Activated naive CD8-positive, alpha-beta T cell treated with anti-CD3 and anti-CD28 coated beads, Interleukin-2, amount 50 U/mL, for 24 hours (primary cell): ENCODE measurements around the gene AZIN2.
"Not testable (repeated sequence)": the region's sequence is repeated elsewhere in the genome, so short reads cannot be mapped to it uniquely, and the experiment has no call there.

Experiments used
- ATAC-seq: fragments of 150-1000 bp; cut with Tn5 transposase; one replicate; pipeline ENCODE4 v1.10.0; 2021
- DNase-seq: peaks from one replicate; pipeline ENCODE4 v3.0.0; 2021
- H3K27ac Mint-ChIP-seq: one replicate; pipeline ENCODE4 v1.8.0; 2021; ENCODE audit warnings: mild to moderate bottlenecking, mixed read lengths
- H3K27me3 Mint-ChIP-seq: one replicate; pipeline ENCODE4 v1.8.0; 2021; ENCODE audit warnings: mixed read lengths
- H3K36me3 Mint-ChIP-seq: one replicate; pipeline ENCODE4 v1.8.0; 2021; ENCODE audit warnings: low read depth, mixed read lengths
- H3K4me1 Mint-ChIP-seq: one replicate; pipeline ENCODE4 v1.8.0; 2021; ENCODE audit warnings: mixed read lengths
- H3K4me3 Mint-ChIP-seq: one replicate; pipeline ENCODE4 v1.8.0; 2021; ENCODE audit warnings: mild to moderate bottlenecking, moderate library complexity, mixed read lengths
- H3K9me3 Mint-ChIP-seq: one replicate; pipeline ENCODE4 v1.8.0; 2021; ENCODE audit warnings: mixed read lengths

The AZIN2 gene

DNA sequence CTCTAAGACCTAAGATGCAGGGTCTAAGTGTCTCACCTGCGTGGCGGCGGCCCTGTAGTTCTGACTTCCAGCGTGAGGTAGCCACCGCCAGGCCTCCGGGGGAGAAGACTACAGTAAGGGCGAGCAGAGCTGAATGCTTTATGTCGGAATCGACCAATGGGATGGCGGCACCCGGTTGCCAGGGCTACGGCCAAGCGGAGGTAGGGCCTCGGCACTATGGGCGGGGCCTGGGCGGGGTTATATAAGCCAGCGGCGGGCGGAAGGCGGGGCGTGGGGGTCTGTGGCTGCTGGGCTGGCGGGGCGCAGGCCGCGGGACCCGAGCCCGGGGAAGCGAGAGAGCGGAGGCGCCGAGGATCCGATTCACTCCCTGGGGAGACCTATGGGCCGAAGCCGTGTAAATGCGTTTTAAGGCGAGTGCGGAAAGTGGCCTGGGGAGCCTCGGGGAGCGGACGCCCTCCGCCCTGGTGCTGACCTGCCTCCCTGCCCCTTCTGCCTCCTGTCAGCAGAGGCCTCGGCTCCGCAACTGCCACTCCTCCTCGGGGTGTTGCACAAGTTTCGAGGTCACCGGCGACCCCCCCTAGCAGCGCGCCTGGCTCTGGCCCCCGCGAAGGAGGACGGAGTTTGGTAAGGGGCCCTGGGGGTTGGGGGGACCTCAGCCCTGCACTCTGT is at the start of gene AZIN2:
Gene AZIN2, plus strand, starts transcription at position 269 of the 669 bp plus-strand sequence. CDS start 1,097 bp downstream, outside the sequence.
- H3K27me3 Mint-ChIP-seq: no peaks in the 10 kb centered on the region
- H3K4me1 Mint-ChIP-seq: peaks cover 19% of the 10 kb centered on the region
- peak; percentile 99 for ATAC-seq
- H3K4me3 Mint-ChIP-seq: peak within 1 kb of the TSS; percentile 80
- H3K36me3 Mint-ChIP-seq: no peaks in the 10 kb centered on the region
- peak within 1 kb of the TSS; percentile 71 for H3K27ac Mint-ChIP-seq
- peak; percentile 98 for DNase-seq
- no peaks in the 10 kb centered on the region for H3K9me3 Mint-ChIP-seq

DNA sequence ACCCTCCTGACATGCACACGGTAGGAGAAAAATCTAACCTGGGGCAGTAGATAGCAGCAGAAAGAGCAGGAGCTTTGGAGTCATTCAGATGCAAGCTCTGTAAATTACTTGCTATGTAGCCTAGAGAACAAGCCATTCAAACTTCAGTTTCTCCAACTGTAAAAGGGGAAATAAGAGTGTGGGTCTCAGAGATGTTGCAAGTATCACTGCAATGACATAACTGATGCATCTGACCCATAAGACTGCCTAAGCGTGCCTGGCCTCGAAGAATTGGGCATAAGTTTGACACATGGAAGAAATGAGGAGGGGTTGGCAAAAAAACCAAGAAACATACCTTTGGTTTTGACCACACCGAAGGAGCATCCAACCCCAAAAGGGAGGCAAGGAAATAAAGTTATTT is 49.4 kb upstream of the AZIN2 start:
- Mint-ChIP-seq H3K27ac (no peak overlapping the region), H3K4me1 (peaks cover 76% of the 10 kb centered on the region), H3K9me3 (no peaks in the 10 kb centered on the region), H3K36me3 (peaks cover 74% of the 10 kb centered on the region), H3K4me3 (no peak overlapping the region), H3K27me3 (no peaks in the 10 kb centered on the region)
- no peak for ATAC-seq
- no peak for DNase-seq

DNA sequence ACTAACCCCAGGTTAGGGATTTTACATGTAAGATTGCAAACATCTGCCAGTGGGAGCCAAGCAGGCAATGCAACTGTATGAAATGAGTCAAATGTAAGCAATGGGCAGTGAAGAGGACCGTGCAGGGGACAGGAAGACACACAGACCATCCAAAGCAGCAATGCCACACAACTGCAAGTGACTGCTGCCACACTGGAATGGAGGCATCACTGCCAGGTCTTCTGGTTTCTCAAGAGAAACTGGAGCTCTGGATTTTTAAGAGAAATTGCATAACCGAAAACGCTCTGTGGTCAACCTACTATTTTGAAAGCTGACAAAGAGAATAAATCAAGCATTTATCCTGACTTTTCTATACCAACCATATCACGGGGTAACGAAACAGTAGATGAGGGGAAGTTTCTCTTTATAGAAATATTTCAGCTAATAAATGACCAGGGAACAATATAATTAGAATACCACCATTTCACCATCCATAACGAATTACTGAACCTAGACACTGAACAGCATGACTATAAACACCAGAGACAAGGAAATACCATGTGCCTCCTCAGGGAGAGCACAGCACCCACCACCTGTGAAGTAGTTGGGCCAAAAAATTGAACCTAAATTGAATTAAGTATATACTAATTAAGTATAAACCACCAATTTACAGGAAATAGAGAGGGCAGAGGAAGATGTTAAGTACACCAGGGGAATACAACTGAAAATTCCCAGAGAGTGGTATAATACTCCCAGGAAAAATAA is 48.7 kb upstream of the AZIN2 start:
- H3K27ac Mint-ChIP-seq: no peak overlapping the region

DNA sequence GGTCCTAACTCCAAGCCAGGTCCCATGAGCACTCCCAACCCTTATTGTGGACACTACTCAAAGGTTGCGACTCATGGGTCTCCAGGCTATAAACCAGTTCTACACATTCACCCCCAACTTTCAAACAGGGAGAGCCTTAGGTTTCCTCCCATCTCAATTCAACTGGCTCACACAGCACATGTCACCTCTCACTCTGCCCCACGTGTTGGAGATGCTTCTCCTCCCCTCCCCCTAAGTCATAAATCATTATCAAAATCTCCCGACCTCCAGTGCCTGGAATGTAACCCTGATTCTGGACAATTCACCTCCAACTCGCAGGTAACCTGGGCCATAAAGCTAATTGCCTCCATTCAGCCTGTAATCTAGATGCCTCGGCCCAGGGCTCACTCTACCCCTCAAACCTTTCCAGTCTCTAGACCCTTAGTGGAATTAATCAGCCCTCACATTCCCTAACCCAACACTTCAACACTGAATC is 44.9 kb upstream of the AZIN2 start:
- H3K36me3 Mint-ChIP-seq: peaks cover 40% of the 10 kb centered on the region
- no peaks in the 10 kb centered on the region for H3K27me3 Mint-ChIP-seq
- peaks cover 54% of the 10 kb centered on the region for H3K4me1 Mint-ChIP-seq
- no peak for ATAC-seq
- DNase-seq: peak; percentile 15
- H3K27ac Mint-ChIP-seq: peak overlapping the region; percentile 97
- peak overlapping the region; percentile 98 for H3K4me3 Mint-ChIP-seq
- no peaks in the 10 kb centered on the region for H3K9me3 Mint-ChIP-seq

More for the DNA sequence above, 48.7 kb upstream of the AZIN2 start:
- Mint-ChIP-seq H3K27me3 (no peaks in the 10 kb centered on the region), H3K36me3 (peaks cover 73% of the 10 kb centered on the region), H3K4me3 (peak overlapping the region; percentile 3), H3K4me1 (peaks cover 77% of the 10 kb centered on the region), H3K9me3 (no peaks in the 10 kb centered on the region)
- ATAC-seq (no peak), DNase-seq (no peak)

DNA sequence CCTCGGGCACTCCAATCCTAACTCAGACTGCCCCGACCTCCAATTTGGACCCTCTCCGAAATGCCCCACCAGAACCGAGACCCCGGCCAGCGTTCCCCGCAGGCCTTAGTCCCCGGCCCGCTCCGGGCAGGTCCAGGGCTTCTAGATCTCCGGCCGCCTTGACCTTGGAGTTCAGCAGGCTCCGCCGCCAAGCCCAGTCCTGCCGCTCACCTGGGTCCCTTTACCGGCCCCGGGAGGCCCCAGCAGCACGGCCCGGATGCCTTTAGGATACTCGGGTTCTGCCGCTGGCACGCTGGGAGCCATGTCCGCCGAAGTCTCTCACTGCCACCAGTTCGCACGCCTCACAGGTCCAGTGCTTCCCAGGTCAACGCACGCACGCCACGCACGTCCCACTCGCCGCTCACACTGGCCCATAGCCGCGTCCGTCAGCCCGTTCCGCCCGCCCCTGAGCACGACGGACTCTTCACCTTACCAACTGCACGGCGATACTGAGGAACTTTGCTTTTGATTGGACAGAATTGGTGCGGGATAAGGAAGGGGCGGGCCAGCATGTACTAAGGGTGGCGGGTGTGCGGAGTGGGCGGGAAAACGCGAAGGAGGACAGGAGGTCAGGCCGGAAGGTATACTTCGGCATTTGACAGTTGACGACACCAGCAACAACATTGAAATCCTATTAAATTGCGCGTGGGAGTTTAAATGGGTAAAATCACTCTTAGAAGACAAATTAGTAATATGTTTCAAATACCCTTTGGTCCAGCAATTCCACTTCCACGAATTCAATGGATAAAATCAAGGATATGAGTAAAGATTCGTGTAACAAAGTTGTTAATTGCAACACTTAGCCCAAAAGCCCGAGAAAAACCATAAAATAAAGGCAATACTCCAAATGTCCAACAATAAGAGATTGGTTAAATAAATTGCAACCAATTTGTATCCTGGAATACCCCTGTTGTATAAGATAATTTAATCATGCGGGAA is 44.1 kb upstream of the AZIN2 start, which contains the start of gene AK2:
Gene AK2, minus strand, starts transcription at position 358 of the 978 bp plus-strand sequence. Its CDS starts 55 bp downstream, at position 303.
- Mint-ChIP-seq H3K4me1 (peaks cover 46% of the 10 kb centered on the region), H3K36me3 (peaks cover 33% of the 10 kb centered on the region), H3K4me3 (peak within 1 kb of the TSS; percentile 98), H3K27ac (peak within 1 kb of the TSS; percentile 97), H3K27me3 (no peaks in the 10 kb centered on the region), H3K9me3 (no peaks in the 10 kb centered on the region)
- ATAC-seq: peak; percentile 100
- peak; percentile 93 for DNase-seq

DNA sequence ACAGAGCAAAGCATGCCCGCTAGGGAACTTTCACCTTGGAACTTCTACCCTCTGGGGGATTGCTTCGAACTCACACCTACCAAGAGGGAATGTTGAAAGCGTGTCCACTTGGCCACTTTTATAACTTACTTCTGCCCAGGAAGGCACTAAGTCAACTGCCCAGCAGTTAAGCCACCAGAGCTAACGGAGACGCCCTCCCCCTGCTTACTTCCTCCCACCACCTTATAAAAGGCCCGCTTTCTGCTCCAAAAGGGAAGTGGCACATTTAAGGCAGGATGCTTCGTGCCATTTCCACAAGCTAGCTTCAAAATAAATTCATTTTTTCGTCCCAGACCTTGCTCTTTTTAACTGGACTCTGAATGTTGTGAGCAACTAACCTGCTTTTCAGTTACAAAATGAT is 41.1 kb upstream of the AZIN2 start:
- Mint-ChIP-seq H3K9me3 (no peaks in the 10 kb centered on the region), H3K36me3 (peaks cover 13% of the 10 kb centered on the region), H3K4me3 (no peak overlapping the region), H3K27me3 (no peaks in the 10 kb centered on the region), H3K27ac (no peak overlapping the region), H3K4me1 (peaks cover 19% of the 10 kb centered on the region)
- DNase-seq (no peak), ATAC-seq (no peak)

DNA sequence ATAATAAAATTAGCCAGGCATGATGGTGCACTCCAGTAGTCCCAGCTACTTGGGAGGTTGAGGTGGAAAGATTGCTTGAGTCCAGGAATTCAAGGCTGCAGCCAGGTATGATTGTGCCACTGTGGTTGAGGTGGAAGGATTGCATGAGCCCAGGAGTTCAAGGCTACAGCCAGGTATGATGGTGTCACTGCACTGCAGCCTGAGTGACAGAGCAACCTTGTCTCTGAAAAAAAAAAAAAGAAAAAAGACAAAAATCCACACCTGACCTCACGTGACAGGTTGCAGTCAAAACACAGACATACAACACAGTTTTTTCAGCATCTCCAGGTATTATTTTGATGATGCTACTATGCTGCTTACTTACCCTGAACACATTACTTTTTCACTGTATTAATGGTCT is 39.9 kb upstream of the AZIN2 start:
- no peak for ATAC-seq
- DNase-seq: no peak
- H3K27ac Mint-ChIP-seq: no peak overlapping the region
- no peaks in the 10 kb centered on the region for H3K9me3 Mint-ChIP-seq
- no peak overlapping the region for H3K4me3 Mint-ChIP-seq
- peaks cover 6% of the 10 kb centered on the region for H3K36me3 Mint-ChIP-seq
- no peaks in the 10 kb centered on the region for H3K27me3 Mint-ChIP-seq
- H3K4me1 Mint-ChIP-seq: peaks cover 22% of the 10 kb centered on the region

DNA sequence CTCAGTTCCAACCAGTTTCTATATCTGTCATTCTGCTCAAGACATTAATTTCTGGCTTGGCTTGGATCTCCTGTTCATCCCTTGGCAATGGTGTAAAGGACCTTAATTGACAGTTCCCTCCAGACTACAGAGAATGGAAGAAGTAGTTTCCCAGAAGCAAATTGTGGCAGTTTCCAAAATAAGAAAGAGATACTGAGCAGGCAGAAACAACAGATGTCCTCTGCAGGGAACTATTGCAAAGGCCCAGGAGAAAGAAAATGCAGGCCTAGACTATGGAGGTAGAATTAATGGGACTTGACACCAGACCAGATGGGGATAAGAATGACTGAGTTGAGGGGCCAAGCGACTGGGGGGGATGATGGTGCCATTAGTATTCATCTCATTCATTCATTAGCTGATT is 38.1 kb upstream of the AZIN2 start:
- ATAC-seq: no peak
- no peaks in the 10 kb centered on the region for H3K27me3 Mint-ChIP-seq

DNA sequence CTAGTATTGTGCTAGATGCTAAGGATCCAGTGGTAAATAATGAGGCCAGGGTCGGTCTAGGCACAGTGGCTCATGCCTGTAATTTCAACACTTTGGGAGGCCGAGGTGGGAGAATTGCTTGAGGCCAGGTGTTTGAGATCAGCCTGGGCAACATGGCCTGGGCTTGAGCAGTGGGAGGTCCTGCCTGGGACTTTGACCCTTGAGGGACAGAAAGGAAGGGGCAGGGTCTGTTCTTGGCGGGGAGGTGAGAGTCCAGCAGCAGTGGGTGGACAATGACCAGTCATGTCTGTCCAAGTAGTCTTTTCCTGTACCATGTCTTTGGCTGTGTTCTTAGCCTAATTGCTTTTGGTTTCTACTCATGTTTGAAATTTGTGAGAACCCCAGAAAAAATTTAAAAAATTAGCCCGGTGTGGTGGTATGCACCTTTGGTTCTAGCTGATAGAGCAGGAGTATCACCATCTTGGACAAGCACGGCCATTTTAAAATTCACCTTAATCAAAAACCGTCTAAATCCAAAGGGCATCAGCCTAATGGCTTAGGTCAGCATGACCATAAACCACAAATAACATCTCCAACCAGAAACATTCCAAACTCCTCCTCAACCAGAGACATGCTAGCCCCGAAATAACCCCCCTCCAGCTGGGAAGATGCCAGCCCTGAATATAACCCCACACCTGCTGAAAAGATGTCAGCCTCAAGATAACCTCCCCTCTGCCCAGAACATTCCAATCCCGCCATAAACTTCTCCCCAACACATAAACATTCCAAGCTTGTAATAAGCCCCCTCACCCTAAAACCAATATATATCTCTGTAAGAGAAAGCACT is 37.5 kb upstream of the AZIN2 start:
- ATAC-seq (no peak), DNase-seq (no peak)
- Mint-ChIP-seq H3K27me3 (peaks cover under 1% of the 10 kb centered on the region), H3K27ac (no peak overlapping the region), H3K4me1 (peaks cover 14% of the 10 kb centered on the region), H3K36me3 (no peaks in the 10 kb centered on the region), H3K9me3 (no peaks in the 10 kb centered on the region), H3K4me3 (no peak overlapping the region)

More for the DNA sequence above, 38.1 kb upstream of the AZIN2 start:
- DNase-seq: no peak
- peaks cover 15% of the 10 kb centered on the region for H3K4me1 Mint-ChIP-seq
- H3K4me3 Mint-ChIP-seq: no peak overlapping the region
- no peaks in the 10 kb centered on the region for H3K9me3 Mint-ChIP-seq
- no peak overlapping the region for H3K27ac Mint-ChIP-seq
- H3K36me3 Mint-ChIP-seq: no peaks in the 10 kb centered on the region

DNA sequence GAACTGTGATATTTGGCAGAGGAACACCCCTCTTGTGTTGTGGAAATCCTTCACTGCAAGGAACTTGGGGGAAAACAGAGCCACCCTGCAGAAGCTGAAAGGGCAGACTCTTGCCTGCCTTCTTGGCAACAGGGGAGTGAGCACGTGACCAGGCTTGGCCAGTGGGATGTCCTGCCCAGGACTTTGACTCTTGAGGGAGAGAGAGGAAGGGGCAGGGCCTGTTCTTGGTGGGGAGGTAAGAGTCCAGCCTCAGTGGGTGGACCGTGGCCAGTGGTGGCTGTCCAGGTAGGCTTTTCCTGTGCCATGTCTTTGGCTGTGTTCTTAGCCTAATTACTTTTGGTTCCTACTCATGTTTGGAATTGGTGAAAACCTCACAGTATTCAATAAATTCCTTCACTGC is 35.7 kb upstream of the AZIN2 start:
- peaks cover 13% of the 10 kb centered on the region for H3K4me1 Mint-ChIP-seq
- no peak overlapping the region for H3K4me3 Mint-ChIP-seq

DNA sequence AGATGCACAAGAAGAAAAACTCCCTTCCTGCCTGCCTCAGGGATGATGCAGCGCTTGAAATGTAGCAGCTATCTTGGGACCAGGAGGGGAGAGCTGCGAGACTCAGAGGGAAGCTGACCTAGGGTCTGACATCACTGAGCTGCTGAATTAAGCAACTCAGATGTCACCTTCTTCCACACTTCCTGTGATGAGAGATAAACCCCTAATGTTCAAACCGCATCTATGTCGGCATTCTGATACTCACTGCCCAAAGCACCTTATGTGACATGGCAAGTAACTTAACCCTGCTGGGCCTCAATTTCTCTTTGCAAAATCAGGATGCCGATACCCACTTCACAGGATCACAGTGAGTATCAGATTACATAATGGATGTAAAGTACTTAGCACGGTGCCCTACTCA is 35.1 kb upstream of the AZIN2 start:
- Mint-ChIP-seq H3K27me3 (peaks cover 7% of the 10 kb centered on the region), H3K9me3 (no peaks in the 10 kb centered on the region), H3K4me1 (peaks cover 16% of the 10 kb centered on the region), H3K27ac (peak overlapping the region; percentile 14), H3K4me3 (no peak overlapping the region), H3K36me3 (no peaks in the 10 kb centered on the region)
- DNase-seq: no peak
- ATAC-seq: no peak

More for the DNA sequence above, 35.7 kb upstream of the AZIN2 start:
- DNase-seq (no peak), ATAC-seq (no peak)
- Mint-ChIP-seq H3K9me3 (no peaks in the 10 kb centered on the region), H3K36me3 (no peaks in the 10 kb centered on the region), H3K27me3 (peaks cover 5% of the 10 kb centered on the region), H3K27ac (no peak overlapping the region)

DNA sequence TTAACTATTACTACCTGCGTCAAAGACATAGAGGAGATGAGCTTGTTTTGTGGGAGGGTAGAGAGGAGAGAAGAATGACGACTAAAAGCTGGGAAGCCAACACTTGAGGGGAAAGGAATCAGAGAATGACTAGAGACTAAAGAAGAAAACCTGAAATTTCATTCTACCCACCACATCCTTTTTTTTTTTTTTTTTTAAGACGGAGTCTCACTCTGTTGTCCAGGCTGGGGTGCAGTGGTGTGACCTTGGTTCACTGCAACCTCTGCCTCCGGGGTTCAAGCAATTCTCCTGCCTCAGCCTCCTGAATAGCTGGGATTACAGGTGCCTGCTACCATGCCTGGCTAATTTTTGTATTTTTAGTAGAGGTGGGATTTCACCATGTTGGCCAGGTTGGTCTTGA is 34.7 kb upstream of the AZIN2 start:
- not testable (repeated sequence) for ATAC-seq, H3K27me3 Mint-ChIP-seq, DNase-seq, H3K36me3 Mint-ChIP-seq, H3K9me3 Mint-ChIP-seq, H3K4me3 Mint-ChIP-seq
- Mint-ChIP-seq H3K4me1 (peaks cover 16% of the 10 kb centered on the region), H3K27ac (peak overlapping the region; percentile 14)

DNA sequence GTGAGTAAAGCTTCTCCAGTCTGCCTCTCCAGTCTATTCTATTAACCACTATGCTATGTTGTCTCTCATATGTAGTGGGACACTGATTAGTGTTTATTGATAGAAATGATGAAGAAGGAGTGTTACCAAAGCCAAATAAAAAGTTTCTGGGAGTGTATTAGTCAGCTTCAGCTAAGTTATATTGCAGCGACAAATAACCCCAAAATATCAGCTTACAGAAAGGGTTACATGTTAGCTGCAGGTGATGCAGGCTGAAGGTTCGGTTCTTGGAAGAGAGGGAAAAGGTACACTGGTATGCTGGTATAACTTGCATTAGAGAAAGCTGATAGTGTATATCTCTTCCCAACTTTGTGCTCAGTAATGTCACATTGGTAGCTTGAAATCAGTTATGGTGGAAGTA is 33.7 kb upstream of the AZIN2 start:
- peaks cover 7% of the 10 kb centered on the region for H3K27me3 Mint-ChIP-seq
- H3K4me1 Mint-ChIP-seq: peaks cover 16% of the 10 kb centered on the region
- DNase-seq (no peak), ATAC-seq (no peak)
- no peaks in the 10 kb centered on the region for H3K9me3 Mint-ChIP-seq
- H3K36me3 Mint-ChIP-seq: no peaks in the 10 kb centered on the region
- H3K4me3 Mint-ChIP-seq: no peak overlapping the region
- H3K27ac Mint-ChIP-seq: no peak overlapping the region
